ENCODE results near the gene DHX34.

DNA sequence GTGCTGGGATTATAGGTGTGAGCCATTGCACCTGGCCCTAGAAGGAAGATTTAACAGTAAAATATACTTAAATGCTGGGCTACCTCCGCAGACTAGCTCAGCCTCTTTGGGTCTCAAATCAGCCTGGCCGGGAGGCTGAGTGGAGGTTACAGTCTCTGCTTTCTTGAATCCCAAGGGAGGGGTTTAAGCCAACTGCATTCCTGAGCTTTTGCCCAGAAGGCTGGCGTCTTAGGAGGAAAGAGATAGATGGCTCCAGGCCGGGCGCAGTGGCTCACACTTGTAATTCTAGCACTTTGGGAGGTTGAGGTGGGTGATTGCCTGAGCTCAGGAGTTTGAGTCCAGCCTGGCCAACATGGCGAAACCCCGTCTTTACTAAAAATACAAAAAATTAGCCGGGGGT lies 40.1 kb upstream of the DHX34 start:
- no peak for TF ChIP-seq CTCF (IDR thresholded peaks at IDR 0.05)
- no peak for TF ChIP-seq POLR2AphosphoS5 (IDR thresholded peaks at IDR 0.05)
- no peak for TF ChIP-seq POLR2A (IDR thresholded peaks at IDR 0.05)

Measured in sigmoid colon (tissue), 4 donors.